Measurements from ENCODE around the gene ADH6. TPM values are rescaled to one million over a fixed set of nuclear protein-coding genes. Genes with fewer than 3 reads are reported as not detected.

ADH6 gene
- total RNA-seq, 1 donor from 2014 or later = not detected

DNA sequence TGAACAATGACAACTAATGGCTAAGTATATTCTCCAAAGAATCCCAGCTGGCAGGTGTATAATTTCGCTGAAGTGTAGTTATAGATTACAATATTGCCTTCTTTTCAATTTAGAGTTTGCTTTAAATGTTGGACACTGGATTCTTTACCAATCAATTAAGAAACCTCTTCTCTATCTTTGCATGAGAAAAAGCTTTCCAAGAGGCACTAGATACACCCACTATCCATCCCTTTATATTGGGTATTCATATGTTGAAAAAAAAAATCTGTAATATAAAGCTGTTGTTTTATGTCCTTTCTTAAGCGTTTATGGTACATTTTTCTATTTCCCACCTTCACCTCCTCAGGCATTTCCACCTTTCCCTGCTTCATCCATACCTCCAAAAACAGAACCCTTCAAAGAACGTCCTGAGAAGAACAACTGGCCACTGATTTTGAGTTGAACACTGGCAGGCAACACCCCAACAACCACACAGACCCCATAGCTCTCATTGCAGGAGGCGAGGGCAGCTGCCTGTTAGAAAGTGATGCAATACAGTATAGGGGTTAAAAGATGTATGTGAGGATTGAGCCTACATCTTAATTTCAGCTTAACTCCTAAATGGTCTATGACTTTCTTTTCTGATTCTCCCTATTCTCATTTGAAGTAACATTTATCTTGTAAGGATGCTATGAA lies 11.8 kb downstream of the ADH6 start:
- TF ChIP-seq, protein P1, sequence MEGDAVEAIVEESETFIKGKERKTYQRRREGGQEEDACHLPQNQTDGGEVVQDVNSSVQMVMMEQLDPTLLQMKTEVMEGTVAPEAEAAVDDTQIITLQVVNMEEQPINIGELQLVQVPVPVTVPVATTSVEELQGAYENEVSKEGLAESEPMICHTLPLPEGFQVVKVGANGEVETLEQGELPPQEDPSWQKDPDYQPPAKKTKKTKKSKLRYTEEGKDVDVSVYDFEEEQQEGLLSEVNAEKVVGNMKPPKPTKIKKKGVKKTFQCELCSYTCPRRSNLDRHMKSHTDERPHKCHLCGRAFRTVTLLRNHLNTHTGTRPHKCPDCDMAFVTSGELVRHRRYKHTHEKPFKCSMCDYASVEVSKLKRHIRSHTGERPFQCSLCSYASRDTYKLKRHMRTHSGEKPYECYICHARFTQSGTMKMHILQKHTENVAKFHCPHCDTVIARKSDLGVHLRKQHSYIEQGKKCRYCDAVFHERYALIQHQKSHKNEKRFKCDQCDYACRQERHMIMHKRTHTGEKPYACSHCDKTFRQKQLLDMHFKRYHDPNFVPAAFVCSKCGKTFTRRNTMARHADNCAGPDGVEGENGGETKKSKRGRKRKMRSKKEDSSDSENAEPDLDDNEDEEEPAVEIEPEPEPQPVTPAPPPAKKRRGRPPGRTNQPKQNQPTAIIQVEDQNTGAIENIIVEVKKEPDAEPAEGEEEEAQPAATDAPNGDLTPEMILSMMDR (conservative IDR thresholded peaks at IDR 0.05; ENCODE audit: low read depth, low read length) = no peak
- H3K4me3 ChIP-seq (ENCODE audit: low read depth, low read length) = no peak overlapping the region
- no peak for DNase-seq (ENCODE audit: low read depth)

- TF ChIP-seq, protein P1 (conservative IDR thresholded peaks at IDR 0.05; ENCODE audit: low read depth, low read length) = no peak
- no peak overlapping the region for H3K4me3 ChIP-seq (ENCODE audit: low read depth, low read length)
These were observed 13.7 kb downstream of the ADH6 start for GRCh38 chr4:99205153-99205979.

GRCh38 chr4:99202536-99202935 lies 16.5 kb downstream of the ADH6 start:
- DNase-seq (ENCODE audit: low read depth) = no peak
- no peak overlapping the region for H3K4me3 ChIP-seq (ENCODE audit: low read depth, low read length)
- TF ChIP-seq, protein P1 (conservative IDR thresholded peaks at IDR 0.05; ENCODE audit: low read depth, low read length) = no peak

More at GRCh38 chr4:99205153-99205979, 13.7 kb downstream of the ADH6 start:
- no peak for DNase-seq (ENCODE audit: low read depth)

DNA sequence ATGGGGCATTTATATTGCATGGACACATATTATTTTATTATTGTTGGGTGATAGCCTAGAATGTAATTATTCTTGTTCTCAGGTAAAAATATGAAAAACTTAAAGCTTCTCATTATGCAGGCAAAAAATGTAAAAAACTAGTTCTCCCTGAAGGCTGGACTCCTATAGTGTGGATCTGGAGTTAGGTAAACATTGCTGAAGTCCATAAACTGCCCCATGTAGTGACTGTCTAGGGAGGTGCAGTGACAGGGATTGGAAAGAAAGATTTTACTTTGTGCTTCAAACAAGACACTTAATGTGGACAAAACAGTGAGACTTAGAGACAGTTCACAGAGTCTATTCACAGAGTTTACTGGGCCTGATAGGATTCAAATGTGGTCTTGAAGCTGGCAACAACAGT lies 17.0 kb downstream of the ADH6 start:
- TF ChIP-seq, protein P1 (conservative IDR thresholded peaks at IDR 0.05; ENCODE audit: low read depth, low read length) = no peak
- no peak for DNase-seq (ENCODE audit: low read depth)
- H3K4me3 ChIP-seq (ENCODE audit: low read depth, low read length) = no peak overlapping the region

GRCh38 chr4:99201690-99202089 lies 17.4 kb downstream of the ADH6 start:
- TF ChIP-seq, protein P1 (conservative IDR thresholded peaks at IDR 0.05; ENCODE audit: low read depth, low read length) = no peak
- DNase-seq (ENCODE audit: low read depth) = no peak
- H3K4me3 ChIP-seq (ENCODE audit: low read depth, low read length) = no peak overlapping the region

DNA sequence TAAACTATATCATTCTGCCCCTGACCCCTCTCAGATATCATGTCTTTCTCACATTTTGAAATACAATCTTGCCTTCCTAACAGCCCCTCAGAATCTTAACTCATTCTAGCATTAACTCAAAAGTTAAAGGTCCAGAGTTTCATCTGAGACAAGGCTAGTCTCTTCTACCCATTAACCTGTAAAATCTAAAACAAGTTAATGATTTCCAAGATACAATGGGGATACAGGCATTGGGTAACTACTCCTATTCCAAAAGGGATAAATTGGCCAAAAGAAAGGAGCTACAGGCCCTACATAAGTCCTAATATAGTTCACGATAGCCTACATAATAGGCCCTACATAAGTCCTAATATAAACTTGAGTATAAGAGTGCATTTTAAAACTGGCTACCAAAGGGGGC lies 18.9 kb downstream of the ADH6 start:
- TF ChIP-seq, protein P1 (conservative IDR thresholded peaks at IDR 0.05; ENCODE audit: low read depth, low read length) = no peak
- no peak for DNase-seq (ENCODE audit: low read depth)
- H3K4me3 ChIP-seq (ENCODE audit: low read depth, low read length) = no peak overlapping the region
